22Rv1 (cell line): ENCODE data around the gene ANKRD63.

ENCODE experiments used
- ZFX ChIP-seq: fragments of 450-650 bp; IDR thresholded peaks from 2 replicates; pipeline ENCODE4 v1.6.1; 2017; ENCODE audit warnings: antibody characterized with exemption, borderline replicate concordance
- TF ChIP-seq, protein P1 (sequence below): fragments of 450-650 bp; IDR thresholded peaks from 2 replicates; pipeline ENCODE4 v1.5.1; 2017; ENCODE audit warnings: mild to moderate bottlenecking

DNA sequence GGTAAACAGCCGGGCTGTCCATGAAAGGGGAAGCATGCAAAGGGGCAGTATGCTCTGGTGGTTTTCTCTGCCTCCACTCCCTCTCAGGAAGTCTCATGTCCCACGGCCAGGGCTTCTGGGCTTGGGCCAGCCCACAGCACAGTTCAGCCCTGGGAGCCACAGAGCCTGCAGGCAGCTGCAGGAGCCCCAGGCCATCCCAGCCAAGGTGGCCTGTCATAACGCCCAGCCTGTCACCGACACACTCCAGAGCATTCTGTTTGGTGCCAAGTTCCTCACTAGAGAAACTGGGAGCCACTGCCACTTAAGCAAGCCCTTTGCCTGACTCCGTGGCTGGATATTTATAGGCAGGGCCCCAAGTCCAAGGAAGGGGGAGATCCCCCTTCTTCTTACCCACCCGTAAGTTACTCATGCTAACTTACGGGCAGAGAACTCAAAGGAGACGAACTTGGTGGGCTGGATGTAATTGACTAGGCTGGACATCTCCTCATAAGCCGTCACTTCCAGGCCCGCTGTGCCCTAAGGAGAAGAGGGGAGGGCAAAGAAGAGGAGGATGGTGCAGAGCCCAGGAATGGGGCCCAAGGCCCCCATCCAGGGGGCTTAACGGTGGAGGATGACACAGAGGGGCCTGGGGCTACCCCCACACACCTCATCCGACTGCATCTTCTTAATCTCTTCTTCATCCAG is 13.2 kb upstream of the ANKRD63 start:
- TF ChIP-seq, protein P1, sequence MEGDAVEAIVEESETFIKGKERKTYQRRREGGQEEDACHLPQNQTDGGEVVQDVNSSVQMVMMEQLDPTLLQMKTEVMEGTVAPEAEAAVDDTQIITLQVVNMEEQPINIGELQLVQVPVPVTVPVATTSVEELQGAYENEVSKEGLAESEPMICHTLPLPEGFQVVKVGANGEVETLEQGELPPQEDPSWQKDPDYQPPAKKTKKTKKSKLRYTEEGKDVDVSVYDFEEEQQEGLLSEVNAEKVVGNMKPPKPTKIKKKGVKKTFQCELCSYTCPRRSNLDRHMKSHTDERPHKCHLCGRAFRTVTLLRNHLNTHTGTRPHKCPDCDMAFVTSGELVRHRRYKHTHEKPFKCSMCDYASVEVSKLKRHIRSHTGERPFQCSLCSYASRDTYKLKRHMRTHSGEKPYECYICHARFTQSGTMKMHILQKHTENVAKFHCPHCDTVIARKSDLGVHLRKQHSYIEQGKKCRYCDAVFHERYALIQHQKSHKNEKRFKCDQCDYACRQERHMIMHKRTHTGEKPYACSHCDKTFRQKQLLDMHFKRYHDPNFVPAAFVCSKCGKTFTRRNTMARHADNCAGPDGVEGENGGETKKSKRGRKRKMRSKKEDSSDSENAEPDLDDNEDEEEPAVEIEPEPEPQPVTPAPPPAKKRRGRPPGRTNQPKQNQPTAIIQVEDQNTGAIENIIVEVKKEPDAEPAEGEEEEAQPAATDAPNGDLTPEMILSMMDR: no peak
- no peak for TF ChIP-seq ZFX
